RWPE2 (cell line): ENCODE results near the gene PCDHB13.
"Not testable (repeated sequence)": the region's sequence is repeated elsewhere in the genome, so short reads cannot be mapped to it uniquely, and the experiment has no call there.

Experiments used
- ATAC-seq: fragments of 200-7000 bp; cut with Tn5 transposase; 3 replicates; pipeline ENCODE4 v1.9.1; 2021; ENCODE audit warnings: low read depth
- DNase-seq: peaks from one replicate; pipeline ENCODE4 v3.0.0-alpha.2; 2020; ENCODE audit warnings: low spot score
- H3K27ac ChIP-seq: fragments of 450-650 bp; 2 replicates; pipeline ENCODE4 v1.5.1; 2017; ENCODE audit warnings: mild to moderate bottlenecking; ENCODE audit not compliant: poor library complexity, severe bottlenecking
- H3K27me3 ChIP-seq: fragments of 250-450 bp; sonication (Bioruptor Pico); 2 replicates; pipeline ENCODE4 v1.5.1; 2021; ENCODE audit warnings: mild to moderate bottlenecking, moderate library complexity; ENCODE audit not compliant: insufficient read depth, poor library complexity, severe bottlenecking
- H3K36me3 ChIP-seq: fragments of 250-450 bp; sonication (Bioruptor Pico); 2 replicates; pipeline ENCODE4 v1.5.1; 2020; ENCODE audit warnings: low read depth, mild to moderate bottlenecking, moderate library complexity
- H3K4me1 ChIP-seq: fragments of 250-450 bp; sonication (Bioruptor Pico); 2 replicates; pipeline ENCODE4 v1.5.1; 2021; ENCODE audit warnings: mild to moderate bottlenecking, moderate library complexity; ENCODE audit not compliant: insufficient read depth, poor library complexity, severe bottlenecking
- H3K4me3 ChIP-seq: fragments of 250-450 bp; sonication (Bioruptor Pico); 2 replicates; pipeline ENCODE4 v1.5.1; 2021; ENCODE audit warnings: mild to moderate bottlenecking, moderate library complexity; ENCODE audit not compliant: severe bottlenecking
- H3K9me3 ChIP-seq: fragments of 250-450 bp; sonication (Bioruptor Pico); 2 replicates; pipeline ENCODE4 v1.5.1; 2021; ENCODE audit warnings: mild to moderate bottlenecking, moderate library complexity; ENCODE audit not compliant: severe bottlenecking
- CTCF ChIP-seq: fragments of 450-650 bp; IDR thresholded peaks from one replicate; pipeline ENCODE4 v1.5.1; 2017; ENCODE audit warnings: mild to moderate bottlenecking, moderate library complexity; ENCODE audit not compliant: poor library complexity, severe bottlenecking

Gene PCDHB13

GRCh38 chr5:141192110-141192725 lies 21.5 kb upstream of the PCDHB13 start, which contains the start of gene PCDHB10:
TSS of gene PCDHB10 (plus strand) at chr5:141192353. CDS start at chr5:141192553, 200 bp downstream.
- Histone ChIP-seq H3K4me1 (no peaks in the 10 kb centered on the region), H3K36me3 (no peaks in the 10 kb centered on the region), H3K27me3 (peaks cover 51% of the 10 kb centered on the region), H3K9me3 (peaks cover 13% of the 10 kb centered on the region), H3K4me3 (no peak within 1 kb of the TSS), H3K27ac (no peak within 1 kb of the TSS)
- peak; percentile 44 for TF ChIP-seq CTCF
- DNase-seq (no peak), ATAC-seq (no peak)

DNA sequence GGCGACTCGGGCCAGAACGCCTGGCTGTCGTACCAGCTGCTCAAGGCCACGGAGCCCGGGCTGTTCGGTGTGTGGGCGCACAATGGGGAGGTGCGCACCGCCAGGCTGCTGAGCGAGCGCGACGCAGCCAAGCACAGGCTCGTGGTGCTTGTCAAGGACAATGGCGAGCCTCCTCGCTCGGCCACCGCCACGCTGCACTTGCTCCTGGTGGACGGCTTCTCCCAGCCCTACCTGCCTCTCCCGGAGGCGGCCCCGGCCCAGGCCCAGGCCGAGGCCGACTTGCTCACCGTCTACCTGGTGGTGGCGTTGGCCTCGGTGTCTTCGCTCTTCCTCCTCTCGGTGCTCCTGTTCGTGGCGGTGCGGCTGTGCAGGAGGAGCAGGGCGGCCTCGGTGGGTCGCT lies 19.4 kb upstream of the PCDHB13 start:
- peaks cover 14% of the 10 kb centered on the region for H3K9me3 ChIP-seq
- peaks cover 38% of the 10 kb centered on the region for H3K27me3 ChIP-seq
- H3K4me3 ChIP-seq, DNase-seq, H3K27ac ChIP-seq, H3K36me3 ChIP-seq, H3K4me1 ChIP-seq, ATAC-seq: not testable (repeated sequence)

DNA sequence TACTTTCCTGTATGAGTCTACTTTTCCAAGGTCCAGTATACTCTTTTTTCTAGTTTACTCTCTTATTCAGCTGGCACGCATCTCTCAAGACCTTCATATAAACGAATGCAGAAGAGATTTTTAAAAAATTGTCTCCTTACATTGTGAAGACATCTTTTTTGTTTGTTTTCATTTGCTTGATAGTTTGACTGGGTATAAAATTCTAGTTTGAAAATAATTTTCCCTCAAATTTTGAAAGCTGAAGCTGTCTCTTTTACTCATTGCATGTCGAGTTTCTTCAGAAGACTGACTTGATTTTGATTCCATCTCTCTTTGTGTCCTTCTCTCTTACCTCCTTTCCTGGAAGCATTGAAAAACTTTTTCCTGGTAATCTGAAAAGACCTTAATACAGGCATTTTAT lies 17.4 kb upstream of the PCDHB13 start:
- no peaks in the 10 kb centered on the region for H3K36me3 ChIP-seq
- H3K4me1 ChIP-seq, result no peaks in the 10 kb centered on the region
- no peak for TF ChIP-seq CTCF
- no peak overlapping the region for H3K4me3 ChIP-seq
- H3K27ac ChIP-seq, result no peak overlapping the region
- peaks cover 32% of the 10 kb centered on the region for H3K27me3 ChIP-seq
- H3K9me3 ChIP-seq, result peaks cover 14% of the 10 kb centered on the region
- DNase-seq (no peak), ATAC-seq (no peak)

GRCh38 chr5:141199359-141200235 lies 14.1 kb upstream of the PCDHB13 start, which contains the start of gene PCDHB11:
TSS of gene PCDHB11 (plus strand) at chr5:141199627. CDS start at chr5:141199775, 148 bp downstream.
- H3K4me1 ChIP-seq, result no peaks in the 10 kb centered on the region
- ATAC-seq (no peak), DNase-seq (no peak)
- peaks cover 14% of the 10 kb centered on the region for H3K9me3 ChIP-seq
- no peak within 1 kb of the TSS for H3K27ac ChIP-seq
- peaks cover 22% of the 10 kb centered on the region for H3K27me3 ChIP-seq
- TF ChIP-seq CTCF, result peak; percentile 26
- no peak within 1 kb of the TSS for H3K4me3 ChIP-seq
- no peaks in the 10 kb centered on the region for H3K36me3 ChIP-seq

GRCh38 chr5:141201126-141201525 lies 12.6 kb upstream of the PCDHB13 start:
- not testable (repeated sequence) for H3K9me3 ChIP-seq, H3K27ac ChIP-seq, H3K4me3 ChIP-seq, ATAC-seq, H3K4me1 ChIP-seq, DNase-seq, H3K36me3 ChIP-seq
- peaks cover 25% of the 10 kb centered on the region for H3K27me3 ChIP-seq

- H3K4me1 ChIP-seq, H3K27ac ChIP-seq, ATAC-seq, H3K4me3 ChIP-seq, H3K36me3 ChIP-seq, H3K9me3 ChIP-seq, DNase-seq: not testable (repeated sequence)
- H3K27me3 ChIP-seq, result peaks cover 27% of the 10 kb centered on the region
Measured at GRCh38 chr5:141201646-141202045, 12.1 kb upstream of the PCDHB13 start.
